HCEC 1CT (cell line): ENCODE data around the gene MRPL36.
"Not testable (repeated sequence)": the region's sequence is repeated elsewhere in the genome, so short reads cannot be mapped to it uniquely, and the experiment has no call there.

Experiments
- DNase-seq: peaks from one replicate; pipeline ENCODE4 v3.0.0-alpha.2; 2017

The MRPL36 gene

GRCh38 chr5:1831677-1832313 is 32.2 kb upstream of the MRPL36 start:
- DNase-seq, result no peak

- no peak for DNase-seq
These were observed 31.6 kb upstream of the MRPL36 start for GRCh38 chr5:1831257-1831656.

GRCh38 chr5:1830571-1831228 is 31.1 kb upstream of the MRPL36 start:
- no peak for DNase-seq

- no peak for DNase-seq
These were observed 28.3 kb upstream of the MRPL36 start for GRCh38 chr5:1827886-1828397.

- DNase-seq, result no peak
These were observed 27.6 kb upstream of the MRPL36 start for GRCh38 chr5:1827025-1827885.

- DNase-seq, result no peak
These were observed 26.8 kb upstream of the MRPL36 start for GRCh38 chr5:1826235-1826980.

GRCh38 chr5:1824903-1825841 is 25.5 kb upstream of the MRPL36 start:
- DNase-seq, result no peak

- no peak for DNase-seq
These were observed 24.6 kb upstream of the MRPL36 start for GRCh38 chr5:1824109-1824821.

- DNase-seq, result no peak
These were observed 23.9 kb upstream of the MRPL36 start for GRCh38 chr5:1823381-1824034.

- no peak for DNase-seq
These were observed 22.2 kb upstream of the MRPL36 start for GRCh38 chr5:1821862-1822261.

- DNase-seq, result no peak
These were observed 21.3 kb upstream of the MRPL36 start for GRCh38 chr5:1820926-1821325.

GRCh38 chr5:1820381-1820780 is 20.7 kb upstream of the MRPL36 start:
- no peak for DNase-seq

GRCh38 chr5:1819458-1819857 is 19.8 kb upstream of the MRPL36 start:
- no peak for DNase-seq

- no peak for DNase-seq
These were observed 19.1 kb upstream of the MRPL36 start for GRCh38 chr5:1818784-1819183.

GRCh38 chr5:1817261-1818043 is 17.8 kb upstream of the MRPL36 start:
- no peak for DNase-seq

- not testable (repeated sequence) for DNase-seq
These were observed 17.0 kb upstream of the MRPL36 start for GRCh38 chr5:1816495-1817089.

- DNase-seq, result no peak
These were observed 16.2 kb upstream of the MRPL36 start for GRCh38 chr5:1815881-1816292.

- DNase-seq, result no peak
These were observed 15.6 kb upstream of the MRPL36 start for GRCh38 chr5:1815071-1815786.
